ENCODE measurements around the gene RDX.
"Not testable (repeated sequence)": the region's sequence is repeated elsewhere in the genome, so short reads cannot be mapped to it uniquely, and the experiment has no call there.

Gene RDX

DNA sequence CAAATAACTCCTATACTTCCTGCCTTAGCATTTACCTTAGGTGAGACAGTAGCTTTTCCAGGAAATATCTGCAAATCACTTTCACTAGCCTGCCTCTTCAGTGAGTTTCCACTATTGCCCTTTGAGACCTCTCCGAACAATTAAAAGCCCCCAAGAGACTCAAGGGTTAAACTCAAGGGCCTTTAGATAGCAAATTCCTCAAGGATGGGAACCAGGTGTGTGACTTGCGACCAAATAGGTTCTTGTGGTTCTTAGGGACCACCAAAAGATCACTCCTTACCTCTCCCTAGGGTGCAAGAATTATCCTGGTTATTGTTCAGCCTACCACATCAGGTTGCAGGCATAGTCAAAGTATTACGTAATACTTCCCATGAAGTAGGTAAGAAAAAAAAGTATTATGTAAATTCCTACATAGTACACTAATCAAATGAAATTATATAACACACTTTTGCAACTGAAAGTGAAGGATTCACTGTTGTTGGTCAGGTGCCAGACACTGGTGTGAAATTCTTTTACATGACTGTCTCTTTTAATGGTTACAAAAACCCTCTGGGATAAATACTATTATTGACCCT, 1.4 kb upstream of the RDX start:
- CTCF ChIA-PET = interaction anchor here (0.9 kb wide), 1 partner anchor 8 kb away, joined by 3 read pairs; no protein-coding TSS in a partner anchor
- POLR2A ChIA-PET (ENCODE audit: low non-redundant PET) = no interaction called here
- no peak overlapping the region for H3K27ac ChIP-seq
- TF ChIP-seq, protein P1, sequence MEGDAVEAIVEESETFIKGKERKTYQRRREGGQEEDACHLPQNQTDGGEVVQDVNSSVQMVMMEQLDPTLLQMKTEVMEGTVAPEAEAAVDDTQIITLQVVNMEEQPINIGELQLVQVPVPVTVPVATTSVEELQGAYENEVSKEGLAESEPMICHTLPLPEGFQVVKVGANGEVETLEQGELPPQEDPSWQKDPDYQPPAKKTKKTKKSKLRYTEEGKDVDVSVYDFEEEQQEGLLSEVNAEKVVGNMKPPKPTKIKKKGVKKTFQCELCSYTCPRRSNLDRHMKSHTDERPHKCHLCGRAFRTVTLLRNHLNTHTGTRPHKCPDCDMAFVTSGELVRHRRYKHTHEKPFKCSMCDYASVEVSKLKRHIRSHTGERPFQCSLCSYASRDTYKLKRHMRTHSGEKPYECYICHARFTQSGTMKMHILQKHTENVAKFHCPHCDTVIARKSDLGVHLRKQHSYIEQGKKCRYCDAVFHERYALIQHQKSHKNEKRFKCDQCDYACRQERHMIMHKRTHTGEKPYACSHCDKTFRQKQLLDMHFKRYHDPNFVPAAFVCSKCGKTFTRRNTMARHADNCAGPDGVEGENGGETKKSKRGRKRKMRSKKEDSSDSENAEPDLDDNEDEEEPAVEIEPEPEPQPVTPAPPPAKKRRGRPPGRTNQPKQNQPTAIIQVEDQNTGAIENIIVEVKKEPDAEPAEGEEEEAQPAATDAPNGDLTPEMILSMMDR (conservative IDR thresholded peaks at IDR 0.05; ENCODE audit: low read depth) = no peak
- DNase-seq (ENCODE audit: low spot score) = peak; percentile 52

DNA sequence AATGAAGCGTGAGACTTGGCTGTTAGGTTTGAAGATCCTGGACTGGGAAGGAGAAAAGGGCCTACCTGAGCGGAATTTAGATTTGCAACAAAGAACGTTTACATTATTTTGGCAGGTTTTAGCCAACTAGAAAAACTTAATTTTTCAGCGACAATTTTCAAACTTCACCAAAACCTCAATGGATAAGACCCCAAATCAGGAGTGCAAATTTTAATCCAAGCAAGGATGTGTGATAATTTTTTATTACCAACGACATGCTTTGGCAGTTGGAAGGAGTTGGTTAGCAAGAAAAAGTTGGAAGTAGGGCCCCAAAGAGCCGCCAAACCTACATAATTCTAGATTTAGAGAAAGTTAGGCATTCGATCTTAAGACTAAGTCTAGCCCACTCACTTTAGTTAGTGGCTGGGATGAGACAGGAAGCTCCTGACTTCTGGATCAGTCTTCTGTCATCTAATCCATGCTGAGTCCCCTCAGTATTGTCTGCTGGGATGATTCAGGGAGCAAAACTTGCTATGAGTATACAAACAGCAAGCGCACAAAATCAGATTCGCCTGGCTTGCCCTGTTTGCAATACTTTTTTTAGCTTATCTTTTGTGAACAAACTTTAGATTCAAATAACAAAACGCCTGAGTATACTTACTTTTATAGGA, 787 bp upstream of the RDX start:
- no peak for DNase-seq (ENCODE audit: low spot score)
- ChIA-PET POLR2A (ENCODE audit: low non-redundant PET) (interaction anchor here (1.0 kb wide), 1 partner anchor 8 kb away, joined by 3 read pairs; no protein-coding TSS in a partner anchor), CTCF (interaction anchor here (0.9 kb wide), 1 partner anchor 9 kb away, joined by 3 read pairs; no protein-coding TSS in a partner anchor)
- TF ChIP-seq, protein P1 (conservative IDR thresholded peaks at IDR 0.05; ENCODE audit: low read depth) = no peak
- peak overlapping the region; percentile 99 for H3K27ac ChIP-seq

DNA sequence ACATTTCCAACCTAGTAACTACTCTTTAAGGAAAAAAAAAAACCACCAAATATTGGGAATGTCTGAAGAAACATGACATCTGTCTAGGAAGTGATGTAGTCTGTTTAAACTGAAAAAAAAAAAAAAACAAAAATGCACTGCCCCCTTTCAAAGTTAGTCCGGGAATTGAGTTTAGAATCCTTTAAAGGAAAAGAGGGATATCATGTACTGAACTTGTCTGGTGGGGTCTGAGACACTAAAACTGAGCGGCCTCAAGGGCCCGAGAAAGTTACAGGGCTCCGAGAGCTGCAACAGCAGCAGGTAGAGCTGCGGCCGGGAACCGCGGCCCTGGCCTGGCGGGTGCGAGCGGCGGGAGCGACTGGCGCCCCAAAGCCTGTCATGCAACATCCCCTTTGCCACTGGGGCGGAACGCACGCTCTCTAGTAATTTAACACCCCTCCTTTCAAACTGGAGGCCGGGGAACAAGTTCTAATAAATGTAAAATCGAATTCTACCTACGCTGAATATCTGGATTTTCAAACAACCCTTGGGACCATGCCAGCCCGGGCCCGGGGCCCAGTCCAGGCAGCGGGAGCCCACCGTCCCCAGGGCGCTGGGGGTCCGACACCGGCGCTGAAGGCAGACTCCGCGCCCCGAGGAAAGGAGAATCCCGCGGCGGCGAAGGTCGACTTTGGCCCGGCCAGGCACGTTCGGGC, 736 bp downstream of the RDX start:
- POLR2A ChIA-PET (ENCODE audit: low non-redundant PET) = no interaction called here
- peak overlapping the region; percentile 99 for H3K27ac ChIP-seq
- CTCF ChIA-PET = interaction anchor here (0.7 to 1.0 kb wide), 2 partner anchors 72 to 74 kb away, joined by 3 read pairs; no protein-coding TSS in a partner anchor
- DNase-seq (ENCODE audit: low spot score) = peak; percentile 48
- TF ChIP-seq, protein P1 (conservative IDR thresholded peaks at IDR 0.05; ENCODE audit: low read depth) = no peak

DNA sequence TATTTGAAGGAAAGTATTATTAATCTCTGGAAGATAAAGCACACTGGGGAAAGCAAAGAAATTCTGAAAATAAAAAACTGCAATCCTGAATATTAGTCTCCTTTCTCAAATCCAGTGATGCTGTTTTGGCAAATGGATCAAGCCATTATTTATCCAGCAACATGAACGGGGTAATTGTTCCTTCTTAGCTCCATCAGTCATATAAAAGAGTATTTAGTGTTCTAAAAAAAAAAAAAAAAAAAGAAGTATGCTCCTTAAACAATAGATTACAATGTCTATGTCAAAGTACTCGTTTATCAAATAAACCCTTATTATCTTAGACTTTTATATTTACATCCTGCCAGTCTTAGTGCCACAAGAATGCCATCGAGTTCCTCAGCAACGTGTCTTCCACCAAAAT, 1.3 kb downstream of the RDX start:
- H3K27ac ChIP-seq = no peak overlapping the region
- POLR2A ChIA-PET (ENCODE audit: low non-redundant PET) = no interaction called here
- CTCF ChIA-PET = interaction anchor here (0.7 to 1.0 kb wide), 3 partner anchors 72 to 99 kb away, joined by 3 to 5 read pairs (median 3); no protein-coding TSS in a partner anchor
- TF ChIP-seq, protein P1 (conservative IDR thresholded peaks at IDR 0.05; ENCODE audit: low read depth) = no peak
- no peak for DNase-seq (ENCODE audit: low spot score)

DNA sequence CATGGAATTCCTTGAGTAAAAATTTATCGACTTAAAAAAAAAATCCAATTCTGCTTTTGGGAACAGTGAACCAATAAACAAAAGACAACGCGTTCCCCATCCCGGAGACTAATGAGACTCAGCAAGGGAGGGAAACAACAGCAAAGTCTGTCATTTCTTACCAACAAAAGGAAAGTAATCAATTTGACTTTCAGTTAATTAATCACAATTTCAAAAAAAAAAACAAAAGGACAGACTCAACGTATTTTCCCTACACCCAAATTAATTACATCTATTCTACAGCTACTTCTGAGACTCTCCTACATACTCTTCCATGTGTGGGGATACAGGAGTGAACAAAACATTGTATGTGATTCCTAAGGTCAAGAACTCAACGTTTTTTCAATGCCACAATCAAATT, 1.9 kb downstream of the RDX start:
- ChIA-PET CTCF (interaction anchor here (0.7 to 1.0 kb wide), 2 partner anchors 75 to 99 kb away, joined by 3 to 5 read pairs; no protein-coding TSS in a partner anchor), POLR2A (ENCODE audit: low non-redundant PET) (no interaction called here)
- DNase-seq (ENCODE audit: low spot score) = no peak
- H3K27ac ChIP-seq = no peak overlapping the region
- TF ChIP-seq, protein P1 (conservative IDR thresholded peaks at IDR 0.05; ENCODE audit: low read depth) = no peak

DNA sequence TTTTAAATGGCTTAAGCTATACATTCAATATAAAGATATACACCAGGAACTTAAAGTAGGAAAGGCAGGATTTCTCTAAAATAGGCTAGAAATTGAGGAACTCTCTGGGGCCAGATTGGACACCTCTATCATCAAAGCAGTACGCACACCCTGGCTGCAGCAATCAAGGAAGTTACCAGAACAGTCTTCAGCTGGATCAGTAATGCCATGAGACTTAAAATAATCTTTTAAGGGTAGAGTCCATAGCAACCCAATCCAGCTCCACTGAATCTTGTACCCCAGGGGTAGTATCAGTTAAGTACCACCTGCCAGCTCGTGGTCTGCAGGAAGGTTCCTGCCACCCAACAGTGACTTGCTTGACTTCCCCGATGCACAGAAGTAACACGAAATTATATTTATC, 3.0 kb downstream of the RDX start:
- no peak for DNase-seq (ENCODE audit: low spot score)
- CTCF ChIA-PET = interaction anchor here (0.6 kb wide), 1 partner anchor 84 kb away, joined by 3 read pairs; no protein-coding TSS in a partner anchor
- POLR2A ChIA-PET (ENCODE audit: low non-redundant PET) = no interaction called here
- TF ChIP-seq, protein P1 (conservative IDR thresholded peaks at IDR 0.05; ENCODE audit: low read depth) = no peak
- no peak overlapping the region for H3K27ac ChIP-seq

DNA sequence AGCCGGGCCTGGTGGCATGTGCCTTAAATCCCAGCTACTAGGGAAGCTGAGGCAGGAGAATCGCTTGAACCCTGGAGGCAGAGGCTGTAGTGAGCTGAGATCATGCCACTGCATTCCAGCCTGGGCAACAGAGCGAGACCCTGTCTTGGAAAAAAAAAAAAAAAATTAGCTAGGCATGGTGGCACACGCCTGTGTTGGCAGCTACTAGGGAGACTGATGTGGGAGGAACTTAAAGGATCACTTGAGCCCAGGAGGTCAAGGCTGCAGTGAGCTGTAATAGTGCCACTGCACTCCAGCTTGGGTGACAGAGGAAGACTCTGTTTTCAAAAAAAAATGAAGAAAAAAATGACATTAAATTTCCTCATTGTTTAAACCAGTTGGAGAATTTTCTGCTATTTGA, 4.3 kb downstream of the RDX start:
- peak overlapping the region; percentile 34 for H3K27ac ChIP-seq
- CTCF ChIA-PET = interaction anchor here (0.7 kb wide), 2 partner anchors 29 to 38 kb away, joined by 3 to 4 read pairs; no protein-coding TSS in a partner anchor
- POLR2A ChIA-PET (ENCODE audit: low non-redundant PET); DNase-seq (ENCODE audit: low spot score): not testable (repeated sequence)
